OCI-LY7 (cell line): ENCODE results near the gene GEMIN5.

ENCODE experiments used
- CTCF ChIP-seq: fragments of 200-600 bp; sonication (generic); conservative IDR thresholded peaks from 2 replicates; pipeline ENCODE4 v1.5.1; 2014; ENCODE audit warnings: mild to moderate bottlenecking, antibody characterized with exemption, low read length, moderate library complexity, mixed read lengths
- EZH2phosphoT487 ChIP-seq: fragments of 200-600 bp; sonication (generic); IDR thresholded peaks from 2 replicates; pipeline ENCODE4 v1.6.1; 2018; ENCODE audit warnings: low read depth, borderline replicate concordance, mild to moderate bottlenecking, mixed run types, antibody characterized with exemption, low read length, moderate library complexity, mixed read lengths

- no peak for TF ChIP-seq CTCF
- TF ChIP-seq EZH2phosphoT487: no peak
Observed at GRCh38 chr5:154933537-154933936, 4.5 kb downstream of the GEMIN5 start.
